Loucy (cell line): ENCODE results near the gene NDUFAF8.
"Not testable (repeated sequence)": the region's sequence is repeated elsewhere in the genome, so short reads cannot be mapped to it uniquely, and the experiment has no call there.

Experiments
- CTCF ChIP-seq: fragments of 200-600 bp; sonication (generic); conservative IDR thresholded peaks from 2 replicates; pipeline ENCODE4 v1.5.1; 2014; ENCODE audit warnings: mild to moderate bottlenecking, antibody characterized with exemption, low read length
- EZH2phosphoT487 ChIP-seq: fragments of 200-600 bp; IDR thresholded peaks from 2 replicates; pipeline ENCODE4 v1.6.1; 2018; ENCODE audit warnings: antibody characterized with exemption, mild to moderate bottlenecking, moderate library complexity, borderline replicate concordance

- not testable (repeated sequence) for TF ChIP-seq CTCF, EZH2phosphoT487
These were observed 11.5 kb upstream of the NDUFAF8 start for GRCh38 chr17:81227630-81228029.
